ENCODE results near the gene SNAPC4.

DNA sequence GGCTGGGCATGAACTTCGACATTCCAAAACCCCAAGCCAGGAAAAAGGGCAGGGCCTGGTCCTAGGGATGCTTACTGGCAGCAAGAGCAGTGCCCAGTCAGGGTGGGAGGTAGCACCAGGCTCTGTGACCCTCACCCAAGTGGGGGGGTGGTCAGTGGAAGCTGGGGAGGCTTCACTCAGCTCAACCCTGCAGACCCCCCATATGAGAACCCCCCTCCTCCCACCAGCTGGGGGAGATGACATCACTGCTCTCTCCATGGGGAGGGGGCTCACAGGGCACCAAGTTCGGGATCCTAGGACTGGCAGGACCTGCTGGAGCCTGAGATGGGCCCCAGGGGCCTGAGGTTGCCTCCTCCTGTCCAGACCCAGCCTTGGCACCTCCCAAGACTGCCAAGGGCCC, 41.1 kb downstream of the SNAPC4 start:
- TF ChIP-seq, protein P1, sequence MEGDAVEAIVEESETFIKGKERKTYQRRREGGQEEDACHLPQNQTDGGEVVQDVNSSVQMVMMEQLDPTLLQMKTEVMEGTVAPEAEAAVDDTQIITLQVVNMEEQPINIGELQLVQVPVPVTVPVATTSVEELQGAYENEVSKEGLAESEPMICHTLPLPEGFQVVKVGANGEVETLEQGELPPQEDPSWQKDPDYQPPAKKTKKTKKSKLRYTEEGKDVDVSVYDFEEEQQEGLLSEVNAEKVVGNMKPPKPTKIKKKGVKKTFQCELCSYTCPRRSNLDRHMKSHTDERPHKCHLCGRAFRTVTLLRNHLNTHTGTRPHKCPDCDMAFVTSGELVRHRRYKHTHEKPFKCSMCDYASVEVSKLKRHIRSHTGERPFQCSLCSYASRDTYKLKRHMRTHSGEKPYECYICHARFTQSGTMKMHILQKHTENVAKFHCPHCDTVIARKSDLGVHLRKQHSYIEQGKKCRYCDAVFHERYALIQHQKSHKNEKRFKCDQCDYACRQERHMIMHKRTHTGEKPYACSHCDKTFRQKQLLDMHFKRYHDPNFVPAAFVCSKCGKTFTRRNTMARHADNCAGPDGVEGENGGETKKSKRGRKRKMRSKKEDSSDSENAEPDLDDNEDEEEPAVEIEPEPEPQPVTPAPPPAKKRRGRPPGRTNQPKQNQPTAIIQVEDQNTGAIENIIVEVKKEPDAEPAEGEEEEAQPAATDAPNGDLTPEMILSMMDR (IDR thresholded peaks at IDR 0.05) = no peak
- no peak for TF ChIP-seq REST (IDR thresholded peaks at IDR 0.05; ENCODE audit: insufficient read depth in 1 of 2, low read depth in 2 of 2, low read length in 1 of 2)
